Type B pancreatic cell (in vitro differentiated cells): Measurements from ENCODE around the gene CDC42BPA. TPM values are rescaled to one million over a fixed set of nuclear protein-coding genes. Genes with fewer than 3 reads are reported as not detected.

Source experiments
- DNase-seq: peaks from one replicate; pipeline ENCODE4 v3.0.0; 2021; ENCODE audit warnings: mixed read lengths; ENCODE audit not compliant: unreplicated experiment; ENCODE audit errors: extremely low spot score
- H3K27ac Mint-ChIP-seq: 2 replicates; pipeline ENCODE4 v1.8.0; 2021; ENCODE audit warnings: mild to moderate bottlenecking, mixed read lengths
- H3K27me3 Mint-ChIP-seq: 2 replicates; pipeline ENCODE4 v1.8.0; 2021; ENCODE audit warnings: mixed read lengths
- H3K36me3 Mint-ChIP-seq: 2 replicates; pipeline ENCODE4 v1.8.0; 2021; ENCODE audit warnings: mixed read lengths
- H3K4me1 Mint-ChIP-seq: one replicate; pipeline ENCODE4 v1.8.0; 2021; ENCODE audit warnings: mixed read lengths; ENCODE audit not compliant: unreplicated experiment
- H3K4me3 Mint-ChIP-seq: 2 replicates; pipeline ENCODE4 v1.8.0; 2021; ENCODE audit warnings: mild to moderate bottlenecking, mixed read lengths
- H3K9me3 Mint-ChIP-seq: 2 replicates; pipeline ENCODE4 v1.8.0; 2021; ENCODE audit warnings: mixed read lengths
- total RNA-seq: library from RNA; stranded (reverse); gene quantifications from 2 replicates; pipeline ENCODE4 v1.2.1, GENCODE V29; 2021; ENCODE audit warnings: low replicate concordance
- TF ChIP-seq, protein P1 (sequence below): fragments of 200-600 bp; sonication (generic); conservative IDR thresholded peaks from 2 replicates; pipeline ENCODE4 v1.5.0; 2021; ENCODE audit warnings: antibody characterized with exemption, mild to moderate bottlenecking

The CDC42BPA gene
- total RNA-seq, 1 donor from 2014 or later, result 33.8 TPM

DNA sequence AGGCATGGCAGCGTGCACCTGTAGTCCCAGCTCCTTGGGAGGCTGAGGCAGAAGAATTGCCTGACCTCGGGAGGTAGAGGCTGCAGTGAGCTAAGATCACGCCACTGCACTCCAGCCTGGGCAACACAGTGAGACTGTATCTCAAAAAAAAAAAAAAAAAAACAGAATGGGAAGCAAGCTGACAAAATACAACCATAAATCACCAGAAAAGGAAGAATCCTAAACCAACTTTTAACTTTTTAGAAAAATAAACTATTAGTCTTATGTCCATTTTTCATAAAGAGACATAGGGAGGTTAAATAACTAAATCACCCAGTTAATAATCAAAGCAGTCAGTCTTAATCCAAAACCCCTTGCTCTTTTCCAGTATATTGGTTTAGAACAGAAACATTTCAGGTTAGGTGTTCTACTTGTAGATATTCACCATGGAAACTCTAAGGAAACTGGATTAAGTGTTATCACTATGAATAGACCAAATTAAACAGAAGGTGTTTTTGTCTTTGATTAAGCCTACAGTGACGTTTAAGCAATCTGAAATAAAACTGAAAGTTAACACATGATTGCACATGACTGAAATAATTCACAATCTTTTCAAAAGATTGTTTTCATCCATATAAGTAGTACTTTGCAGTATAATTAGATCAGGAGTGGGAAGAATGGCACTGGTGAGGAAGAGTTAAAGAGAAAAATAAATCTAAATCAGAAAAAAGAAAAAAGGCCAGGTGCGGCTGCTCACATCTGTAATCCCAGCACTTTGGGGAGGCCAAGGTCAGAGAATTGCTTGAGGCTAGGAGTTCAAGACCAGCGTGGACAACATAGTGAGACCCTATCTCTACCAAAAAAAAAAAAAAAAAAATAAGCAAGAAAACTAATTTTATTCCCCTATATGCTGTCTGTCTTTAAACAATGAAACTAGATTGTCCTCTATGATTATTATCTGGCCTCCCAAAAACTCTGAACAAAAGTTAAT lies 9.6 kb downstream of the CDC42BPA start:
- Mint-ChIP-seq H3K4me3 (no peak overlapping the region), H3K4me1 (peaks cover 13% of the 10 kb centered on the region), H3K9me3 (peaks cover 4% of the 10 kb centered on the region), H3K27me3 (no peaks in the 10 kb centered on the region), H3K36me3 (peaks cover 17% of the 10 kb centered on the region), H3K27ac (no peak overlapping the region)
- no peak for DNase-seq
- TF ChIP-seq, protein P1, sequence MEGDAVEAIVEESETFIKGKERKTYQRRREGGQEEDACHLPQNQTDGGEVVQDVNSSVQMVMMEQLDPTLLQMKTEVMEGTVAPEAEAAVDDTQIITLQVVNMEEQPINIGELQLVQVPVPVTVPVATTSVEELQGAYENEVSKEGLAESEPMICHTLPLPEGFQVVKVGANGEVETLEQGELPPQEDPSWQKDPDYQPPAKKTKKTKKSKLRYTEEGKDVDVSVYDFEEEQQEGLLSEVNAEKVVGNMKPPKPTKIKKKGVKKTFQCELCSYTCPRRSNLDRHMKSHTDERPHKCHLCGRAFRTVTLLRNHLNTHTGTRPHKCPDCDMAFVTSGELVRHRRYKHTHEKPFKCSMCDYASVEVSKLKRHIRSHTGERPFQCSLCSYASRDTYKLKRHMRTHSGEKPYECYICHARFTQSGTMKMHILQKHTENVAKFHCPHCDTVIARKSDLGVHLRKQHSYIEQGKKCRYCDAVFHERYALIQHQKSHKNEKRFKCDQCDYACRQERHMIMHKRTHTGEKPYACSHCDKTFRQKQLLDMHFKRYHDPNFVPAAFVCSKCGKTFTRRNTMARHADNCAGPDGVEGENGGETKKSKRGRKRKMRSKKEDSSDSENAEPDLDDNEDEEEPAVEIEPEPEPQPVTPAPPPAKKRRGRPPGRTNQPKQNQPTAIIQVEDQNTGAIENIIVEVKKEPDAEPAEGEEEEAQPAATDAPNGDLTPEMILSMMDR, result no peak

DNA sequence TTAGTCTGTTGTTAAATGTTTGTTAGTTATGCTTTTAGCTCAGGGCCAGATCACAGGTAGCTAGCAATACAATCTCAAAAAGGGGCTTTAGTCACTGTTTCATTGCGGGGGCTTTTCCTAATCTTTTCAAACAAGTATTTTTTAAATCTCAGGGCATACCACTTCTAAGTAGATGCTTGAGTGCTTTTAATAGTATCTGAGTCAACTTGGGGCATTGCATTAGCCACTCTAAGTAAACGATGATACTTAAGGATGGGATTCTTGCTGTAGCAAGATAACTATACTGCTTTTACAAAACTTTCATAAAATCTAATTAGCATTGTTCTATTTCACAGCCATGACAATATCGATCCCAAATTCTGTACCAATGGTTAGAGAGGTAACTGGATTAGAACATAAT lies 11.6 kb downstream of the CDC42BPA start:
- no peaks in the 10 kb centered on the region for H3K27me3 Mint-ChIP-seq
- H3K9me3 Mint-ChIP-seq, result peaks cover 4% of the 10 kb centered on the region
- no peak overlapping the region for H3K27ac Mint-ChIP-seq
- no peak overlapping the region for H3K4me3 Mint-ChIP-seq
- peaks cover 13% of the 10 kb centered on the region for H3K4me1 Mint-ChIP-seq
- DNase-seq, result no peak
- peaks cover 14% of the 10 kb centered on the region for H3K36me3 Mint-ChIP-seq
- TF ChIP-seq, protein P1, result no peak

DNA sequence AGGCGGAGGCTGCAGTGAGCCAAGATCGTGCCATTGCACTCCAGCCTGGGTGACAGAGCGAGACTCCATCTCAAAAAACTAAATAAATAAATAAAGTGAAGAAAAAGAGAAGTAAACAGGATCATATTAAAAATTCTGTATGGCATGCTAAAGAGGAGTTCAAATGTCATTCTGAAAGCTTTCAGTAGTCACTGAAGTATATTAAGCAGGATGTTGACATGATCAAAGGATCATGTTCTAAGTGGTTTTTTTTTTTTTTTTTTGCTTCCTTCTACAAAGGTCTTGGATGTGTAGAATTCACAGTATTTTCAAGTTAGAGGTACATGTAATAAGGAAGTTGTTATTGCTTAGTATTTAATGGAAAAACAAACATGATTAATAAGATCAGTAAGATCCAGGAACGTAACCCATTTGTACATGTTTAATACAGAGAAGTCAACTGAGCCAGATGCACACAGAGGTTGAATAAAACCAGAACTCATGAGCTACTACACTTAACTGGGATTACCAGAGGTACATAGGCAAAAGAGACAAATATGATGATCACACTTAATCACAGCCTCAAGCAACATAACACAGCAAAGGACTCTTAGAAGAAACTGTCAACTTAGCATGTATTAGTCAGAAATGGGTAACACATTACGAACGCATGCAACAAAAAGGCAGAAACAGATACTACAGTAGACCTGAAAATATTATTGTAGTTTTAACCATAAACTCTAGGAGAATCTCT lies 12.2 kb downstream of the CDC42BPA start:
- H3K27ac Mint-ChIP-seq, result no peak overlapping the region
- H3K9me3 Mint-ChIP-seq, result peaks cover 4% of the 10 kb centered on the region
- no peak for DNase-seq
- H3K4me1 Mint-ChIP-seq, result peaks cover 13% of the 10 kb centered on the region
- TF ChIP-seq, protein P1, result no peak
- no peaks in the 10 kb centered on the region for H3K27me3 Mint-ChIP-seq
- no peak overlapping the region for H3K4me3 Mint-ChIP-seq
- peaks cover 9% of the 10 kb centered on the region for H3K36me3 Mint-ChIP-seq

DNA sequence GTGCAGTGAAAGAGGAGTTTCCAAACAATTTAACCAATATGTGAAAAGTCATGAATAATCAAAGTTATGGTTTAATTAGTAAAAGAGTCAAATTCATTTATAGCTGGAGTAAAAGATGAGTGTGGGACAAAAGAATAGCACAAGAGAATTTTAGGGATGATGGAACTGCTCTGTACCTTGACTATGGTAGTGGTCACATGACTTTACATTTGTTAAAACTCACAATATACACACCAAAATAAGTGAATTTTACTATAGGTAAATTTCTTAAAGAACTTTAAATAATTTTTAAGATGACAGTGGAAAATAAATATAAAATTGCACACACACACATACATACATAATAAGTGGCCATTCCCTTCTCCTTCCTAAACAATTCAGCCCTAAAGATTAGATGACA lies 13.6 kb downstream of the CDC42BPA start:
- H3K36me3 Mint-ChIP-seq, result peaks cover 6% of the 10 kb centered on the region
- TF ChIP-seq, protein P1, result no peak
- H3K27me3 Mint-ChIP-seq, result no peaks in the 10 kb centered on the region
- no peak for DNase-seq
- no peak overlapping the region for H3K4me3 Mint-ChIP-seq
- peaks cover 10% of the 10 kb centered on the region for H3K4me1 Mint-ChIP-seq
- H3K9me3 Mint-ChIP-seq, result no peaks in the 10 kb centered on the region
- no peak overlapping the region for H3K27ac Mint-ChIP-seq

DNA sequence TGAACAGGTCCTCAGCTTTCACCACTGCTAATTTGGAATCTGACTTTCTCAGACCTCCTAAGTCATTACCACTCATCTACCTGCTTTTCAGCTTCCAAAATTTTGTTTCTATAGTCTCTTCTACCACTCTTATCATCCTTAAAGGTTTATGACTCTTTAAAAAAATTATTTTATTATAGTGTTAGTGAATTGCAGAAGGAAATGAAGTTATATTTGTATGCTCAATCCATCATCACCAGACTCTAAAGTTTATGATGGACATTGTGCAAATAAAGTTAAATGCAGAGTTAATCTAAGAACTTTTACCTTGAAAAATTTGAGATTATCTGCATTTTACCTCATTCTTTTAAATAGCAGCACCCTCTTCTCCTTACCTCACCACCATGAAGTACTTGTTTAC lies 14.6 kb downstream of the CDC42BPA start:
- Mint-ChIP-seq H3K36me3 (peaks cover 6% of the 10 kb centered on the region), H3K9me3 (no peaks in the 10 kb centered on the region), H3K27me3 (no peaks in the 10 kb centered on the region), H3K4me1 (peaks cover 9% of the 10 kb centered on the region), H3K27ac (no peak overlapping the region), H3K4me3 (no peak overlapping the region)
- DNase-seq, result no peak
- TF ChIP-seq, protein P1, result no peak
